Stimulated activated CD4-positive, alpha-beta T cell treated with anti-CD3 and anti-CD28 coated beads, Interleukin-12 subunit alpha, Interleukin-12 subunit beta, amount 100 ng/mL, for 4 hours (primary cell): ENCODE results near the gene FTO.

ENCODE experiments used
- DNase-seq: peaks from one replicate; pipeline ENCODE4 v3.0.0-alpha.2; 2020

FTO gene

GRCh38 chr16:53712065-53712464 lies 8.1 kb downstream of the FTO start:
- no peak for DNase-seq

- DNase-seq, result no peak
Observed at GRCh38 chr16:53713403-53714204, 9.6 kb downstream of the FTO start.

- no peak for DNase-seq
Observed at GRCh38 chr16:53714205-53715022, 10.5 kb downstream of the FTO start.

- no peak for DNase-seq
Observed at GRCh38 chr16:53715023-53715384, 11.0 kb downstream of the FTO start.

GRCh38 chr16:53717577-53717976 lies 13.6 kb downstream of the FTO start:
- no peak for DNase-seq

GRCh38 chr16:53721017-53721416 lies 17.1 kb downstream of the FTO start:
- DNase-seq, result no peak

- no peak for DNase-seq
Observed at GRCh38 chr16:53726625-53727024, 22.7 kb downstream of the FTO start.

GRCh38 chr16:53730693-53731092 lies 26.7 kb downstream of the FTO start:
- no peak for DNase-seq

- DNase-seq, result no peak
Observed at GRCh38 chr16:53732296-53732929, 28.5 kb downstream of the FTO start.

GRCh38 chr16:53734908-53735307 lies 31.0 kb downstream of the FTO start:
- no peak for DNase-seq

GRCh38 chr16:53736297-53736696 lies 32.3 kb downstream of the FTO start:
- no peak for DNase-seq

- DNase-seq, result no peak
Observed at GRCh38 chr16:53737552-53737951, 33.6 kb downstream of the FTO start.

- DNase-seq, result no peak
Observed at GRCh38 chr16:53740476-53740875, 36.5 kb downstream of the FTO start.

- DNase-seq, result no peak
Observed at GRCh38 chr16:53740933-53741531, 37.1 kb downstream of the FTO start.

- no peak for DNase-seq
Observed at GRCh38 chr16:53741546-53741945, 37.6 kb downstream of the FTO start.

- DNase-seq, result peak; percentile 7
Observed at GRCh38 chr16:53743149-53743566, 39.2 kb downstream of the FTO start.

GRCh38 chr16:53744449-53744848 lies 40.5 kb downstream of the FTO start:
- DNase-seq, result no peak

- no peak for DNase-seq
Observed at GRCh38 chr16:53745086-53745485, 41.1 kb downstream of the FTO start.

- no peak for DNase-seq
Observed at GRCh38 chr16:53745753-53746266, 41.9 kb downstream of the FTO start.

GRCh38 chr16:53752560-53752959 lies 48.6 kb downstream of the FTO start:
- no peak for DNase-seq

- DNase-seq, result no peak
Observed at GRCh38 chr16:53753431-53753830, 49.5 kb downstream of the FTO start.

GRCh38 chr16:53755026-53755910 lies 51.3 kb downstream of the FTO start:
- DNase-seq, result no peak
